Measurements from ENCODE around the gene ADAM17.

ADAM17 gene

DNA sequence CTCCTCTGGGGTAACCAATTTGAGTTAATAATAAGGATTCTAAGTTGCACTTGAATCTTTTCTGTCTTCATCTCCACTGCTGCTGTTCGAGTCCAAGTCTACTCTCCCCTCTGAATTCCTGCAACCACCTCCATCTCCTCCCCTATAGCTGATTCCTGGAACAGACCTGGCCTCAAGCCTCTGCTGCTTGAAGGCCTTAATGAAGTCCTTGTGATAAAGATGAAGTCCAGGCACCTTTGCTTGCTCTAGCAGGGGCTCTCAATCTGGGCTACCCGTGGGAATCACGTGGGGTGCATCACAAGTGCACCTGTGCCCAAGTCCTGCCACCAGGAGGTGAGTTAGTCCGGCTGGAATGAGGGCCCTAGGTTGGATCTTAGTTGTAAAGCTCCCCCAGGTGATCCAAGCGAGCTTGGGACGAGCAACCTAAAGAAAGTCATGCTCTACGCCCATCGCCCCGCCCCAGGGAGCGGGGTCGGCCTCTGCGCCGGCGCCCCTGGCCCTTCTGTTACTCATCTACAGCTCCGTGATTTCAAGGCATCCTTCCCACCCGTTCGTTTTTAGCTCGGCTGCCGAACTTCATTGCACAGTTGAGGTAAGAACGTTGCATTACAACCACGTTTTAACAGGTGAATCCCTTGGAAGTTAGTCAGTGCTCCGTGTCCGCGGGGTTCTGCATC is 82.2 kb downstream of the ADAM17 start:
- POLR2A ChIA-PET = interaction anchor here (0.6 to 0.8 kb wide), 2 partner anchors 10 to 330 kb away, joined by 3 read pairs; no protein-coding TSS in a partner anchor
- CTCF ChIA-PET = interaction anchor here (0.6 to 1.2 kb wide), 4 partner anchors 8 to 82 kb away, joined by 3 read pairs; partner anchors contain the start of gene ADAM17
- no peak for DNase-seq (ENCODE audit: extremely low spot score)
- TF ChIP-seq, protein P1, sequence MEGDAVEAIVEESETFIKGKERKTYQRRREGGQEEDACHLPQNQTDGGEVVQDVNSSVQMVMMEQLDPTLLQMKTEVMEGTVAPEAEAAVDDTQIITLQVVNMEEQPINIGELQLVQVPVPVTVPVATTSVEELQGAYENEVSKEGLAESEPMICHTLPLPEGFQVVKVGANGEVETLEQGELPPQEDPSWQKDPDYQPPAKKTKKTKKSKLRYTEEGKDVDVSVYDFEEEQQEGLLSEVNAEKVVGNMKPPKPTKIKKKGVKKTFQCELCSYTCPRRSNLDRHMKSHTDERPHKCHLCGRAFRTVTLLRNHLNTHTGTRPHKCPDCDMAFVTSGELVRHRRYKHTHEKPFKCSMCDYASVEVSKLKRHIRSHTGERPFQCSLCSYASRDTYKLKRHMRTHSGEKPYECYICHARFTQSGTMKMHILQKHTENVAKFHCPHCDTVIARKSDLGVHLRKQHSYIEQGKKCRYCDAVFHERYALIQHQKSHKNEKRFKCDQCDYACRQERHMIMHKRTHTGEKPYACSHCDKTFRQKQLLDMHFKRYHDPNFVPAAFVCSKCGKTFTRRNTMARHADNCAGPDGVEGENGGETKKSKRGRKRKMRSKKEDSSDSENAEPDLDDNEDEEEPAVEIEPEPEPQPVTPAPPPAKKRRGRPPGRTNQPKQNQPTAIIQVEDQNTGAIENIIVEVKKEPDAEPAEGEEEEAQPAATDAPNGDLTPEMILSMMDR (IDR thresholded peaks at IDR 0.05; ENCODE audit: control extremely low read depth, extremely low read depth, low read depth, missing control alignments) = no peak

DNA sequence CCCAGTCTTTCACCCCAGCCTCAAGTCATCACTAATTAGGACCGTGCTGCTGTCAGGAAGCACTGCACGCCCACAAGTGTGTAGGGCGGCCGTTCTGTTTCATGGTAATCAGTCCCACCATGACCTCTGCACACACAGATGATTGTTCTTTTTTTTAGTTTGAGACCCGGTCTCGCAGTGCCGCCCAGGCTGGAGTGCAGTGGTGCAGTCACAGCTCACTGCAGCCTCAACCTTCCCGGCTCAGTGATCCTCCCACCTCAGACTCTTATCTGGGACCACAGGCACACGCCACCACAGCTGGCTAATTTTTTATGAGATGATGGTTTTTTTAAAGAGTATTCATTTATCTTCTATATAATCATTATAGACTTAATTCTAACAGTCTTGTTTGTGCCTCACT is 83.1 kb downstream of the ADAM17 start:
- TF ChIP-seq, protein P1 (IDR thresholded peaks at IDR 0.05; ENCODE audit: control extremely low read depth, extremely low read depth, low read depth, missing control alignments) = no peak
- DNase-seq (ENCODE audit: extremely low spot score) = no peak
- CTCF ChIA-PET = interaction anchor here (1.0 kb wide), 1 partner anchor 19 kb away, joined by 3 read pairs; no protein-coding TSS in a partner anchor
- POLR2A ChIA-PET = no interaction called here

DNA sequence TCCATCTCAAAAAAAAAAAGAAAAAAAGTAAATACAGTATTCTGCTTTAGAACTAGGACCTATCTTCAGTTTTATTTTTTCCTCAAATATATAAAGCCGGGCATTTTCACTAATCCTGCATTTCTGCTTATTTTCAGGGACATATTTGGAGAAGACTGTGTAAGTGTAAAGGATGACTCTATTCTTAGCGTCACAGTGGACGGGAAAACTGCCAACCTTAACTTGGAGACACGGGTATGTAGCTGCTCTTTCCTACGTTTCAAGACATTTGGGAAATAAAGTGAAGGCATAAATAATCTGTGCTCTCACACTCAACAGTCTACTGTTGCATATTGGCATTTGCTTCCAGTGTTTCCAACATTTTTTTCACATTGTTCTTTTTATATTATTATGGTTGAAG is 84.4 kb downstream of the ADAM17 start:
- no peak for DNase-seq (ENCODE audit: extremely low spot score)
- ChIA-PET POLR2A (no interaction called here), CTCF (interaction anchor here (1.0 kb wide), 1 partner anchor 9 kb away, joined by 3 read pairs; no protein-coding TSS in a partner anchor)
- TF ChIP-seq, protein P1 (IDR thresholded peaks at IDR 0.05; ENCODE audit: control extremely low read depth, extremely low read depth, low read depth, missing control alignments) = no peak

DNA sequence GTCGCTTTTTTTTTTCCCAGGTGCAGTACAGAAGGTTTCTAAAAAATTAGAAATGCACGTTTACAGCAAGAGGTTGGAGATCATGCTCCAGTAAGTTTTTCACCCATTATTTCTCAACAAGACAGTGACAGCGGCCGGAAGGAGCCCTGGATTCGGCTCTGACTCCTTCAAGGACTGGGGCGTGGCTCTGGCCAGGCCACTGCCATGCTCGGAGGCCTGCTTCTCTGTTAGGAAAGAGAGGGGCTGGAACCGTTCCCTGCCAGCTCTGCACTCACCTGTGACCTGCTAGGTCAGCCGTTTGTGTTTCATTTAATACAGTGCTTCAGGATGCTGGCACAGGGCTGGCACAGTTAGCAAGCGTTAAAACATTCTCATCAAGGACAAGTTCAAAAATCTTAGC is 87.9 kb downstream of the ADAM17 start:
- TF ChIP-seq, protein P1 (IDR thresholded peaks at IDR 0.05; ENCODE audit: control extremely low read depth, extremely low read depth, low read depth, missing control alignments) = no peak
- ChIA-PET POLR2A (no interaction called here), CTCF (no interaction called here)
- no peak for DNase-seq (ENCODE audit: extremely low spot score)

DNA sequence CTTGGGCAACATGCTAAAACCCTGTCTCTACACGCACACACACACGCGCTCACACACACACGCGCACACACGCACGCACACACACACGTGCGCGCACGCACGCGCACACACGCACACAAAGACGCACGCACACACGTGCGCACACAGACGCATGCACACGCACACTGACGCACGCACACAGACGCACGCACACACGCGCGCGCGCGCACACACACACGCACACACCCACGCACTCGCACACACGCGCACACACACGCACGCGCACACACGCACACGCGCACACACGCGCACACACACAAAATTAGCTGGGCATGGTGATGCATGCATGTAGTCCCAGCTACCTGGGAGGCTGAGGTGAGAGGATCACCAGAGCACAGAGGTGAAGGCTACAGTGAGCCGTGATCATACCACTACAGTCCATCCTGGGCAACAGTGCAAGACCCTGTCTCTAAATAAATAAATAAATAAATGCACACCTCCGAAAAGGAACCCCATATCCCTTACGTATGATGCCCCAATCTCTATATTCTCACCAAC is 89.4 kb downstream of the ADAM17 start:
- ChIA-PET CTCF (no interaction called here), POLR2A (no interaction called here)
- DNase-seq (ENCODE audit: extremely low spot score) = no peak
- TF ChIP-seq, protein P1 (IDR thresholded peaks at IDR 0.05; ENCODE audit: control extremely low read depth, extremely low read depth, low read depth, missing control alignments) = no peak

DNA sequence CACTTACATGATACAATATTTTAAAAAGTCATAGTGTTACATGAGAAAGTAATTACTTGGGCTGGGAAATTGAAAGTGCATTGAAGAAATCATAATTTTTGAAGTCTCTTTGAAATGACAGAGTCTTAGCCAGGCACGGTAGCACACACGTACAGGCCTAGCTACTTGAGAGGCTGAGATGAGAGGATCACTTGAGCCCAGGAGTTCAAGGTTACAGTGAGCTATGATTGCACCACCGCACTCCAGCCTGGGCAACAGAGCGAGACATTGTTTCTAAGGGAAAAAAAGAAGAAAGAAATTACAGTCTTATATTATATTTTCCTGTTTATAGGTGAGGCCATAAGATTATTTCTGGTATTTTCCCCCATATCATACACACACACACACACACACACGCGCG is 90.5 kb downstream of the ADAM17 start:
- ChIA-PET POLR2A (no interaction called here), CTCF (interaction anchor here (1.1 to 1.5 kb wide), 2 partner anchors 10 to 34 kb away, joined by 3 read pairs; no protein-coding TSS in a partner anchor)
- TF ChIP-seq, protein P1 (IDR thresholded peaks at IDR 0.05; ENCODE audit: control extremely low read depth, extremely low read depth, low read depth, missing control alignments) = no peak
- DNase-seq (ENCODE audit: extremely low spot score) = no peak
